Endothelial cell of hepatic sinusoid (primary cell): Measurements from ENCODE around the gene PEX3.
"Not testable (repeated sequence)": the region's sequence is repeated elsewhere in the genome, so short reads cannot be mapped to it uniquely, and the experiment has no call there.

ENCODE experiments used
- in situ Hi-C: cut with HindIII; loops from 2 replicates; pipeline ENCODE4 v1.10.0; 2017; ENCODE audit warnings: low sequenced_read_pairs

PEX3 gene

DNA sequence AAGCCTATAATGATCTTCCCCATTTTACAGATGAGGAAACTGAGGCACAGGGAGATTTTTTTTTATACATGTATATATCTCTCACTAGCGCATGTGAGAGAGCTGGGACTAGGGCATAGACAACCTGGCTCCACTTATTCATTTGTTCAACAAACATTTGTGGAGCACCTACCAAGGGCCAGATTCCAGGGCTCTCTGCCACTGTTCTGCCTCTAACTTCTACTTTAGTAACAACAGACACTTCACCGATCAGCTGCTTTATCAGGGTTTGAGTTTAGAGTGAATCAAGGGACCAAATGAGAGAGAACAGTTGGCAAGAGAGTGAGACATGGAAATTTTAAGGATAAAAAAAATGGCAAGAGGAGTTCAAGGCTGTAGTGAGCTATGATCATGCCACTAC, 7.5 kb upstream of the PEX3 start:
- in situ Hi-C loops, result no loop called here

DNA sequence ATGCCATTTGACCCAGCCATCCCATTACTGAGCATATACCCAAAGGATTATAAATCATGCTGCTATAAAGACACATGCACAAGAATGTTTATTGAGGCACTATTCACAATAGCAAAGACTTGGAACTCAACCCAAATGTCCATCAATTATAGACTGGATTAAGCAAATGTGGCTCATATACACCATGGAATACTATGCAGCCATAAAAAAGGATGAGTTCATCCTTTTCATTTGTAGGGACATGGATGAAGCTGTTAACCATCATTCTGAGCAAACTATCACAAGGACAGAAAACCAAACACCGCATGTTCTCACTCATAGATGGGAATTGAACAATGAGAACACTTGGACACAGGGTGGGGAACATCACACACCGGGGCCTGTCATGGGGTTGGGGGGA, 2.7 kb upstream of the PEX3 start:
- in situ Hi-C loops, result not testable (repeated sequence)

DNA sequence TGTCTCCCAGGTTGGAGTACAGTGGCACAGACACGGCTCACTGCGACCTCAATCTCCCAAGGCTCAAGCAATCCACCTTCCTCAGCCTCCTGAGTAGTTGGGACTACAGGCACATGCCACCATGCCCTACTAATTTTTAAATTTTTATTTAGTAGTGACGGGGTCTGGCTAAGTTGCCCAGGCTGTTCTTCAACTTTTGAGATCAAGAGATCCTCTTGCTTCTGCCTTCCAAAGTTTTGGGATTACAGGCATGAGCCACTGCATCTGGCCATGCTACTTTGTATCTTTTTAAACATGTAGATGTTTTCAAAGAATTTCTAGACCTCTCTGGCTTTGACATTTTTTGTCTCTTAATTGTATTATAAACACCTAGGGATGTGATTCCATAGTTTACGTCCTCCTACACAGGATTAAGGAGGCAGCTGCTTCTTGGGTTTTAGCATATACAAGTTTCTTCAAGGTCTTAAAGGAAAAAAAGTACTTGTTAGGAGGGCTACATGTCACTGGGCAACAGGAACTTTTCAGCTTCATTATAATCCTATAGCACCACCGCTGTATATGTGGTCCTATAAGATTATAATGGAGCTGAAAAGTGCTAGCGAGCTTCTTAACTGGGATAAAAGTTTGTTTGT, 1.4 kb upstream of the PEX3 start:
- in situ Hi-C loops, result no loop called here

DNA sequence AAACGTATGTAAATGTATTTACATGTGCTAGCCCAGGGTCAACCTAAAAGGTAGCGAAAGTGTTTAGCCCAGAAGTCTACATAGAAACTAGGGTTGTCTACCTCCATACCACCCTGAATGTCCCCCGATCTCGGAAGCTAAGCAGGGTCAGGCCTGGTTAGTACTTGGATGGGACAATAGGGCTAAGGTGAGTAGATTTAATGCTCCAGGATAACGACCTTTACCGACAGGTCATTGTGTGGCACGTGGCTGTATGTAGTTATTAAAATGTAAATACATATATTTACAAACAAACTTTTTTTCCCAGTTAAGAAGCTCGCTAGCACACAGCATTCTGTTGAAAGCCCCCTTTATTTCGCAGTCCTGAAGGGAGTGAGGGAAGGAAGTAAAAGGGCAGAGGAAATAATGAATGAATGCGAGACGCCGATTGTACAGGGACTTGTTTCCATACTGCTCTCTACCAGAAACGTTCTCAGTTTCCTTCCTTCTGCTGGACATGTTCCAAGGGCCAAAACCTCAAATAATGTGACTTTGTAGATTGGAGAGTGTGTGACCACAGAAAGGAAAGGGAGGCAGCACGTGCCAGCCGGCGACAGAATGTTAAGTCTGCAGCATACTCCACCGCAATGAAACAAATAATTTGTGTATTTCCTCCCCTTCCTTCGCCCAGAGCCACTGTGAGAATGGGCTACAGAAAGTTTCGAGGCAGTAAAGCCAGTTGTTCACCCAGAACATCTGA, 722 bp upstream of the PEX3 start:
- in situ Hi-C loops, result no loop called here

DNA sequence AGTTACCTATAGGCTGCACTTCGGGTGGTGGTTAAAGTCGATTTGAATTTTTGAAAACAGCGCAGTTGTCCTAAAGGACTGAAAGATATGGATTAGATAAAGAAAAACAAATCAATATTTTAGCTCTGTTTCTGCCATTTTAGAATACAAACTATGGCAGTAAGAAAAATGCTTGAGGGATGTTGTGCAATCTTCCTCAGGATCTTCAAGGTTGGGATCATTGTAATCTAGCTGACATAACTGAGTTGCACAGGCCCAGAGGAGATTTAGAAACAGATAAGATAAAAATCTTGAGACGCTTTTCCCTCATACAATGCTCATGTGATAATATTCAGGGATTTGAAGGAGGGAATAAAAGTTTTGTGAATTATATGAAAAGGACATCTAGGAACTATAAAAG, 926 bp downstream of the PEX3 start:
- in situ Hi-C loops, result no loop called here

DNA sequence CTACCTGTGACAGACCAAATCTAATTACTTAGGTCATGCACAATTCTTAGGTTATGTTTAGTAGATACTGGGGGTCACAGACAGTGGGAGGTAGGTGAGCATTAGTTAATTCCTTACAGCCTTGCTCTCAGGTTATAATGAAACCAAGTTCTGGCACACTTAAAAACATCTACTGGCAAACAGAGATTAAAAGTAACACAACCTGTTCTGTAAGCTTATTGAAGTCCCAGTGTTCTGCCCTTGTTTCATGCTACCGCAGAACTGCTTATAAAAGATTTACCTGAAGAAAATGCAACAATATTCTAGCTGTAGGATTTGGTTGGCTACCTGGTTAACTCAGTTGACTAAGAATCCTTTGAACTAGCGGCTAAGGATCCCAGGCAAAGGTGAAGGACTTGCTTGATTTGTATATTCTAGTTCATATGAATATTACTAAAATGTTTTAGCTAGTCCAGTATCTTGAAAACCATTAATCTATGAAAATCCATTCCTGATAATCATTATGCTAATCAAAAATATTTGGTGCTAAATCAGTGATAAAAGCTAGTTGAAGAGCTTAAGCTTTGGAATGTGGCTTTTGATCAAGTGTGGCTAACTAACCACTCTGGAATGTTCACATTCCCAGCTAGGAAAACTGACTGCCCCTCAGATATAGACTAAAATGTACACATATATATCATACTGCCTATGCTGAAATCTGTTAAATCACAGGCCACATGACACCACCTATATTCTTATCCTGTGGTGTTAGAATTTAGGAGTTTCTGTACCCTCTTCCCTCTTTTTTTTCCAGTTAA, 7.2 kb downstream of the PEX3 start:
- in situ Hi-C loops, result no loop called here

DNA sequence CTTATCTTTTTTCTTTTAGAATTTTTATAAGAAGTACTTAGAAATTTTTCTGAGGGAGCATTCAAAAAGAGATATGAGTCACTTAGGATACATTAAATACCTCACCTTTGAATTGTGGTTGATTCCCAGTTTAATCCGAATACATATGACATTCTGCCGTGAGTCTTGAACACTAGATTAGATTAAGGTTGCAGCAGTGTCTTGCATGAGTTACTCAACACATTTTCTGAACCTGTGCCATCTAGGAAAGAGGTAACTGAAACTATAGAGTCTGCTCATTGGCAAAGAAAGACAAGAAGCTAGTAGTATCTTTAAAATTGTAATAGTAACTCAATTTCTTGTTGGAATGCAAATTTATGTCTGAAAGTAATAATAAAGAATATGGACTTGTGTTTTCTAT, 14.9 kb downstream of the PEX3 start:
- in situ Hi-C loops, result no loop called here

DNA sequence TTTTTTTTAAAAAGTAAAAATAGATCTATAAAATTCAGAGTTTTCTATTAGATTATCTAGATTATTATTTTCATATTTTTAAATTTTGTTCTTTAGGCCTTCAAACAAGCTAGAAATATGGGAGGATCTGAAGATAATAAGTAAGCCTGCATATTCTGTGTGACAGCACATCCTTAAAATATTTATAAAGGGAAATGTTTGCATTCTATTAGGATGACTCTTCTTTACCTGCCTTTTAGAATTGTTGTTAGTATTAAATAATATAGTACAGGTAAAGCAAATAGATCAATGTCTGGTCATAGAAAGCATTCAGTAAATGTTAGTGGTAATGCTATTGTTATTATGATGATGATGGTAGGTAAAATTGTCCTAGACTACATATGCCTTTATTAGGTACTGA, 17.4 kb downstream of the PEX3 start:
- in situ Hi-C loops, result no loop called here

DNA sequence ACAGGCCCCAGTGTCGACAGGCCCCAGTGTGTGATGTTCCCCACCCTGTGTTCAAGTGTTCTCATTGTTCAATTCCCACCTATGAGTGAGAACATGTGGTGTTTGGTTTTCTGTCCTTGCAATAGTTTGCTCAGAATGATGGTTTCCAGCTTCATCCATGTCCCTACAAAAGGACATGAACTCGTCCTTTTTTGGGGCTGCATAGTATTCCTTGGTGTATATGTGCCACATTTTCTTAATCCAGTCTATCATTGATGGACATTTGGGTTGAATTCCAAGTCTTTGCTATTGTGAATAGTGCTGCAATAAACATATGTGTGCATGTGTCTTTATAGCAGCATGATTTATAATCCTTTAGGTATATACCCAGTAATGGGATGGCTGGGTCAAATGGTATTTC, 18.2 kb downstream of the PEX3 start:
- in situ Hi-C loops, result not testable (repeated sequence)

DNA sequence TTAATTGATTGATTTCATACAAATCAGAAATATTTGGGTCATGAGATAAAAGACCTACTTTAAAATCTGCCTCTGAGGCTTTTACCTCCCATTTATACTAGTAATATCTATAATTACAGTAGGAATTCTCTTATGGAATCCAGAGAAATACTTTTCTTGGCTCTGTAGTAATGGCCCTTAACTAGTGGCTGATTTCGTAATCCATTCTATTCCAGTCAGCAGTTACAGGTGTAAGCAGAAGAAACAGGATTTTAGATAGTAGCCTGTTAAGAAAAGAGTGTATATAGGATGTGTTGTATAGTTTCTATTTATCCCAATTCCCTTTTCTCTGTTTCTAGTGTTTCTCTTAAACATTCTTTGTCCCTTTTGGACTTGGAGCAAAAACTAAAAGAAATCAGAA, 21.2 kb downstream of the PEX3 start:
- in situ Hi-C loops, result no loop called here

DNA sequence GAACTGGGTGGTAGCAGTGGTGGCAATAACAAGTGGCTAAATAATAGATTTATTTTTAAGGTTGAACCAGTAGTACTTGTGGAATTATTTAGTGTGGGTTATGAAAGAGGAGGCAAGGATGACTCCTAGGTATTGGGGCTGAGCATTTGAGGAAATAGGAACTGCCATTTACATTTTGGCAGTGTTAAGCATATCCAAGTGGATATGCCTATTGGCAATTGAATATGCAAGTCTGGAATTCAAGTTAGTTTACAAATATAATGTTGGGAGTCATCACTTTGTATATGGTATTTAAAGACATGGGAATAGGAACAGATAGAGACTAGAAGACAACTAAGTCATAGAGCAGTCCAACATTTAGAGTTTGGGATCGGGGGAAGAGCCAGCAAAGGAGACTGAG, 25.9 kb downstream of the PEX3 start:
- in situ Hi-C loops, result no loop called here

DNA sequence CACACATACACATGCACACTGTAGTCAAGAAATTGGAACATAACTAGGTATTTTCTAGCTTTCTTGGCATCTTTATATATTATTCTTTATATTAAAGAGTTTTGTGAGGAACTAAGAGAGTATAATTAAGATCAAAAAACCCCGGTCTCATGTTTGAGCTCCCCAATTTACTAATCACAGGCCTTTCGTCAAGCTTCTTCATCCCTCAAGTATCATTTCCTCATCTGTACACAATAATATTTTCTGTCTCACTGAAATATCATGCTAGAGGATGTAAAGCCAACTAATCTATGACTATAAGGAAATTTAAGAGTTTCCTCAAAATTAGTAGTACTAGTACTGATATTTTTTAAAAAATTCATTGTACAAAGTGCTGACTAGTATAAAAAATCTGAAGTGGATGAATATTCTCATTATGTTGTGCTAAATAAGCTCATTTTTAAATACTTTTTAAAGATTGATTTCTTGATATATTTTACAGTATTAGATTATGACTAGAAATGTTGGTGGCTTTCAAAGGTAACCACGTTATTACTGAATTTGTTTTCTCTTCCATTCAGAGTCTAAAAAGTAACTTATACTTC, 28.0 kb downstream of the PEX3 start:
- in situ Hi-C loops, result no loop called here

DNA sequence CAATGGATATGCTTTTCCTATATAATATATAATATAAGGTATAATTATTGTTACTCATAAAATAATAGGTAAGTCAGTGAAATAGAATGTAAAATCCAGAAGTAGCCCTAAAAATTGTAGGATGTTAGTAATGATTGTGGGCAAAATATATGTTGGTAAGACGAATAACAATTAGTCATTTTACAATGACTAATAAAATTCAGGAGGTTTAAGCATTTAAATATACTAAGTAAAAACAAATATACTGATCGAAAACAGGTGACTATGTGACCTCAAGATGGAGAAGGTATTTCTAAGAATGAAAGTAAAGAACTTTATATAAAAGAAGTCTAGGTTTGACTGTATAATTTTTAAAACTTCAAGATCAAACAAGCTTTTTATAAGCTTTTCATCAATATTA, 32.0 kb downstream of the PEX3 start:
- in situ Hi-C loops, result no loop called here

DNA sequence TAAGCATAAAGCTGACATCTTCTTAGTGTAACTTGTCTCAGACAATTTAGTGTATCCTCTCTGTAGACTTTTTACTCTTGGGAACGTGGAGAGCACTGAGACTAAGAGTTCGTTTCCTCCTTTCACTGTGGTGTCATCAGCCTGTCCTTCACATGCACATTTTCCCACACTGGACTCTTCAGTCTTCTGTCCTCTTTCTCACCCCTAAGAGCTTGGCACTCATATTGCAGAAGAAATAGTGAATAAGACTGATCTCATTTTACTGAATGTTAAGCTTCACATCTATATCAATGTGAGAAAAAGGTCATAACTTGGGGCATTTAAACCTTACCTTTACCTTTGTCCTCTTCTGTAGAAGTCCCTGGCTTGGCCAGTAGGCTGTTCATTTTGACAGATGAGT, 35.4 kb downstream of the PEX3 start:
- in situ Hi-C loops, result no loop called here

DNA sequence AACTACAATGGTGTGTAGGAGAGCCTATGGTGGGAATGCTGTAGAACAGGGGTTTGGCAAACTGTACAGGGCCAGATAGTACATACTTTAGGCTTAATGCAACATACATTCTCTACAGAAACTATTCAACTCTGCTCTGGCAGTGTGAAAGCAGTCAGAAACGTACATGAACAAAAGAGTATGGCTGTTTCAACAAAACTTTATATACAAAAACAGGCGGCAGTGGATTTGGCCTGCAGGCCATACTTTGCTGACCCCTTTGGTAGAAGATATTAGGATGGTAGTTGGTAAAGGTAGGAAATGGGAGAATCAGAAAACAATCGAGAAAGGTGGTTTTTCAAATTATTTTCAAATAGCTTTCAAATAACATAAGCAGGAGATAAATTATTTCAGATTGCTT, 36.1 kb downstream of the PEX3 start:
- in situ Hi-C loops, result no loop called here

DNA sequence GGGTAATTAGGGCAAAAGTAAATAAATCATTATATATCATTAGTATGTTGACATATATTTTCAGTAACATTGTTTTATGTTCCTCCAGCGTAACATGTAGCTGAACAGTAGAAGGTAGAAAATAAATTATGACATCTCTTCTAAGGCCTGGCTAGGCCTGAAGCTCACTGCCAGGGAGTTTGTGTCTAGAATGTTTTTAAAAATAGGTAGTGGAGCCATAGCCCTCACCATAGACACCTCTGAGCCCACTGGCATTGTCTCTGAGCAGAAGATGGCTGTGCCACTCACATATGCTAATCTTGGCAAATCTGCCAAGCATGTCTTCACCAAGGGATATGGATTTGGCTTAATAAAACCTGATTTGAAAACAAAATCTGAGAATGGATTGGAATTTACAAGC, 39.6 kb downstream of the PEX3 start:
- in situ Hi-C loops, result no loop called here

DNA sequence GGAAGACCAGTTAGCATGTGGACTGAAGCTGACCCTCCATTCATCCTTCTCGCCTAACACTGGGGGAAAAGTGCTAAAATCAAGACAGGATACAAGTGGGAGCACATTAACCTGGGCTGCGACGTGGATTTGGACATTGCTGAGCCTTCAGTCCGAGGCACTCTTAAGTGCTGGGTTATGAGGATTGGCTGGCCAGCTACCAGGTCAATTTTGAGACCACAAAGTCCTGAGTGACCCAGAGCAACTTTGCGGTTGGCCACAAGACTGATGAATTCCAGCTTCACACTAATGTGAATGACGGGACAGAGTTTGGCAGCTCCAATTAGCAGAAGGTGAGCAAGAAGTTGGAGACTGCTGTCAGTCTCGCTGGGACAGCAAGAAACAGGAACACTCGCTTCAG, 40.2 kb downstream of the PEX3 start:
- in situ Hi-C loops, result no loop called here

DNA sequence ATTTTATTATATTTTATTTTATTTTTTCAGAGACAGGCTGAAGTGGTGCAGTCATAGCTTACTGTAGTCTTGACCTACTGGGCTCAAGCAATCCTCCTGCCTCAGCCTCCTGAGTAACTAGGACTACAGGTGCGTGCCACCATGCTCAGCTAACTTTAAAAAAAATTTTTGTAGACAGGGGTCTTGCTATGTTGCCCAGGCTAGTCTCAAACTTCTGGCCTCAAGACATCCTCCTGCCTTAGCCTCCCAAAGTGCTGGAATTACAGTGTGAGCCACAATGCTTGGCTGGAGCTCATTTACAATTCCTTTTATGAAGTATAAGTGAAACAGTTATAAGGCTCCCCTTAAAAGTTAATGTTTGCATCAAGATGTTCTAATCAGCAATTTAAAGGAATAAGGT, 46.4 kb downstream of the PEX3 start:
- in situ Hi-C loops, result no loop called here

DNA sequence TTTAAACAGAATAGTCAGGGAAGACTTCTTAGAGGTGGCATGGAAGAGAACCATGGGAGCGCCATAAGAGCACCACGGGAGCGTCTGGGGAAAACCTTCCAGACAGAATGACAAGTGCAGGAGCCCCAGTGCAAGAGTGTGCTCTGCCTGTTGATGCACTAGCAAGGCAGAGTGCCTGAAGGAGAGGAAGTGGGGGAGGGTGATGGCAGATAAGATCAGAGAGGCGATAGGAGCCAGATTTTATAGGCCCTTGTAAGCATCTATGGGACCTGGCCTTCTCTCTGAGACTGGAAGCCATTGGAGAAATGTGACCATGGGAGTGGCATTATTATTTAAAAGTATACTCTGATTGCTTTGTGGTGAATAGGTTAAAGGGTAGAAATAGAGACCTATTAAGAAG, 47.8 kb downstream of the PEX3 start:
- in situ Hi-C loops, result no loop called here

DNA sequence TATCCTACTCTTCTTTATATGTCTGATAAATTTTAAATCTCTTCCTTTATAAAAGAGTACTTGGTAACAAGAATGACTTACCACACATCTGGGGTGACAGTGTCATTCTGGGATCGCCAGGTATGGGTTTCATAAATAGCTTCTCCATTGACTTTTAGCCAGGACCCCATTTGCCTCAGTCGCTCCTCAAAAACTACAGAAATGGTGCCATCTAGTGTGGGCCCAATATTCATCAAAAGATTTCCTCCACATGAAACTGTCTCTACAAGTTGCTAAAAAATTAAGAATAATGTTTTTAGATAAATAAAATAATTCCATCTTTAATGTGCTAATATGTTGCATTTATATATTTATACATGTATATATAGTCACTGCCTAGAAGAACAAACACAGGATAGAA, 51.2 kb downstream of the PEX3 start:
- in situ Hi-C loops, result no loop called here

DNA sequence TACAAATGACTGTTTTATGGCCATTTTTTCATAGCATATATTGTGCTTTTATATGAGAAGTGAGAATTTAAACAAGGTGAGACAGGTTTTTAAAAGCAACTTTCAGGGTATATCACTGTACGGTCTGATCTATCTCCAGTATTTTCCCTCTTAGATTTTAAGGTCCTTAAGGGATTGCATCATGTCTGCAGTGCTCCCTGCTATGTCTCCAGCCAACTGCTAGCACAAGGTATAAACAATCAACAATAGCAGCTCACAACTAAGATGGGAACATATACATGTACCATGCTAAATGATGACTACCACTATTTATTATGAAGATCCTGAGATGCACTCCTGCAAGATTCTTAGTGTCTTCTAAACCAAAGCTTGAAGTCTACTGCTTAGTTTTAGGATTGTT, 53.8 kb downstream of the PEX3 start:
- in situ Hi-C loops, result no loop called here

DNA sequence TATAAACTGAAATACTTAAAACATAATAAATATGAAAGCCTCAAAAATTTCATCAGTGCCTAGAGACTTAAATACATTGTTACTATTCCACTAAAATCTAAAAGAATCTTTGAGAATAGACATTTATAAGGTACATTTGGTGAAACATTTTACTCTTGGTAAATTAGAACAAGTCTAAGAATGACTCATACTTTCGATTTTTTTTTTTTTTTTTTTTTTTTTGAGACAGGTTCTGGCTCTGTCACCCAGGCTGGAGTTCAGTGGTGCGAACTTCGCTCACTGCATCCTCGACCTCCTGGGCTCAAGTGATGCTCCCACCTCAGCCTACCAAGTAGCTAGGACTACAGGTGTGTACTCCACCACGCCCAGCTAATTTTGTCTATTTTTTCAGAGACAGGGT, 54.5 kb downstream of the PEX3 start:
- in situ Hi-C loops, result no loop called here
